GM19455 (cell line): ENCODE results near the gene EFCAB8.

Experiments used
- ATAC-seq: cut with Tn5 transposase; IDR thresholded peaks from one replicate; pipeline ENCODE4 v1.9.1; 2021; ENCODE audit not compliant: unreplicated experiment

The EFCAB8 gene

DNA sequence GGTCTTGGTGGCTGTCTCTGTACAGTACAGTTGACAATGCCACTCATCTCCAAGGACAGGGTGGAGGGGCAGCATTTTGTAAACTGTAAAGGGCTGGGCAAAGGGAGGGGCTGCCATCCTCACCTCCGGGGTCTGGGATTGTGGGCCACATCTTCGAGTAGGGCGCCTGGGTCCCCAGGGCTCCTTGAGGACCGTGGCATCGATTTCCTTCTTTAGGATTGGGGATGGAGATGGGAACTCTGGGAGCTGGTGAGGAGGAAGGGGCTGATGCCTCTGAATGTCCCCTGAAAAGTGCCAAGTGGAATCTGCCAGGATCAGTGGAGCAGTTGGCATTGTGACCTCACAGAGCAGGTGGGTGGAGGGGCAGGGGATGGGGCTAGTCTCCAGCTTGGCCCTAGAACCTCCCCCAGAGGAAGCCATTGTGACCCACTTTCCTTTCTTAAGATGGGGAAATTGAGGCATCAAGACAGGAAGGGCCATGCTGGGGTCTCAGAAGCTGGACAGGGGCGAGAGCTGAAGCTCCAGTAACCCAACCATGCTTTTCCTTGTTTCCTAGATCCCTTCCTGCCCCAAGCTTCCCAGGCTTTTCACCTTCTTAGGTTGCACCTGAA lies 145.5 kb downstream of the EFCAB8 start, which contains the start of gene SUN5:
Gene SUN5, minus strand, starts transcription at position 293 of the 611 bp plus-strand sequence. Its CDS starts 93 bp downstream, at position 200.
- ATAC-seq: no peak

DNA sequence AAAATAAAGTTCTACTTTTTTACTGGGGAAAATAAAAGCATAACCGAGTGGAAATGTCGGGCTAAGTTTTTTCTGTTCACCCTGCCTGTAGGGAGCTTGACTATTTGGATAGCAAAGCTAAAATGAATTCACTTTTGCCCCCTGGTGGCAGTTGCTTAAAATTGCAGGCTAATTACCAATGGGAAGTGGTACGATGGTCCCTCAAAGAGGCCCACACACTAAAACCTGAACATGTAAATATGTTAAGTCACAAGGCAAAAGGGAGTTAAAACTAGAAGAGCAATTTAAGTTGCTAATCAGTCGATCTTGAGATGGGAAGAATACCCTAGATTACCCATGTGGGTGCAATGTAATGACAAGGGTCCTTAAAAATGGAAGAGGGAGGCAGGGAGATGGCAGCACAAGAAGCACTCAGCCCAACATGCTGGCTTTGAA lies 146.4 kb downstream of the EFCAB8 start:
- no peak for ATAC-seq

DNA sequence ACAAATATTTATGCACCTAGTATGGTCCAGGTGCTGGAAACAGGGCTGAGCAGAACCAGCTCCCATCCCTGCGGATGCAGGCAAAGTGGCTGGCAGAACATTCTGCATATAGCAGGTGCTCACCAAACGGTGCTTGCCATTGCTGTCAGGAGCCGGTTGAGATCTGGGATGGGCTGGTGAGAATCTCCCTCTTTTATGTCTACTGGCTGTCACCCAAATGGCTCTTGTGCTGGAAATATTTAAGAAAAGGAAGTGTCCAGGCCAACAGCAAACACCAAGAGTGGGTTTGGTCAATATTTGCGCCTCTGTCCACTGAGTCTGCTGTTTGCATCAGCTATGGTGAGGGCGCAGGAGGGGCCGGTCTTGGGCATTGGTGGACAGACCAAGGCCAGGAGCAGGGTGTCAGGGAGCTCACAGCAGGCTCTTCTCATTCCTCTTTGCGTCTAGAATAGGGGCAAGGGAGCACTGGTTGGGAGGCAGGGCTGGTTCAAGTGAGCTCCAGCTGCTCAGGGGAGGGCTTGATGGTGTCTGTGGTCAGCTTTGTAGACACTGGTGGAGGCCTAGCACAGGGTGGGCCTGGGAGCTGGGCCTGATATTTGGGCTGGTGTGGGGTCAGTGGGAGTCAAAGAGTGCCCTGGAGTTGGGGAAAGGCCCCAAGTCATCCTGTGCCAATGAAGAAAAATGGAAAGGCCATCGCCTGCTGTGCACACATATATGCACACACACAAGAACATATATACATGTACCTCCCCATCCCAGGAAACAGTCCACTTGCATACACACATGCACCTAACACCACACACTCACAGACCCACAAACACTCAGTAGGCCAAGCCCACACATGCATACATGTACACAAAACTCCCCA lies 147.4 kb downstream of the EFCAB8 start:
- no peak for ATAC-seq

DNA sequence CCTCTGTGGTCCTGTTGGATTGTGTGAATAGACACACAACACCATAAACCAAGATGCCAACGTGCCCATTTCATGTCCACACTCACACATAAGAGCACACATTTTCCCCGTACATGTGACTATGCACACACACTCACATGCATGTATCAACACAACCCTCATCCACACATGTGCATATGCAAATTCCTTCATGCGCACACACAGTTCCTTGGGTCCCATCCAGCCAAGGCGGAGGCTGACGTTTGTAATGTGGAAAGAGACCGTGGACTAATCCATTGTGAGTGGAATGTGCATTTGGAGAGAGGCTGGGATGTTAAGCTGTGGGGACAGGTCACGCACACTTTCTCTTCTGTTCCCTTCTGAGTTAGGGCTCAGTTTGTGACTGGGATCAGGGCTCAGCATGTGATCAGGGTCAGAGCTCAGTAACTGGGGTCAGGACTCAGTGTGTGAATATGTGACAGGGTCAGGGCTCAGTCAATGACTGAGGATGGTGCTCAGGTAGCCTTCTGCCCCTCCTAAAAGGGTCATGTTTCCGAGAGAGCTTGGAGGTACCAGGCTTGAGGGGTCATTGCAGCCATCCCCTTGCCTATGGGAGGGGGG lies 148.2 kb downstream of the EFCAB8 start:
- no peak for ATAC-seq

DNA sequence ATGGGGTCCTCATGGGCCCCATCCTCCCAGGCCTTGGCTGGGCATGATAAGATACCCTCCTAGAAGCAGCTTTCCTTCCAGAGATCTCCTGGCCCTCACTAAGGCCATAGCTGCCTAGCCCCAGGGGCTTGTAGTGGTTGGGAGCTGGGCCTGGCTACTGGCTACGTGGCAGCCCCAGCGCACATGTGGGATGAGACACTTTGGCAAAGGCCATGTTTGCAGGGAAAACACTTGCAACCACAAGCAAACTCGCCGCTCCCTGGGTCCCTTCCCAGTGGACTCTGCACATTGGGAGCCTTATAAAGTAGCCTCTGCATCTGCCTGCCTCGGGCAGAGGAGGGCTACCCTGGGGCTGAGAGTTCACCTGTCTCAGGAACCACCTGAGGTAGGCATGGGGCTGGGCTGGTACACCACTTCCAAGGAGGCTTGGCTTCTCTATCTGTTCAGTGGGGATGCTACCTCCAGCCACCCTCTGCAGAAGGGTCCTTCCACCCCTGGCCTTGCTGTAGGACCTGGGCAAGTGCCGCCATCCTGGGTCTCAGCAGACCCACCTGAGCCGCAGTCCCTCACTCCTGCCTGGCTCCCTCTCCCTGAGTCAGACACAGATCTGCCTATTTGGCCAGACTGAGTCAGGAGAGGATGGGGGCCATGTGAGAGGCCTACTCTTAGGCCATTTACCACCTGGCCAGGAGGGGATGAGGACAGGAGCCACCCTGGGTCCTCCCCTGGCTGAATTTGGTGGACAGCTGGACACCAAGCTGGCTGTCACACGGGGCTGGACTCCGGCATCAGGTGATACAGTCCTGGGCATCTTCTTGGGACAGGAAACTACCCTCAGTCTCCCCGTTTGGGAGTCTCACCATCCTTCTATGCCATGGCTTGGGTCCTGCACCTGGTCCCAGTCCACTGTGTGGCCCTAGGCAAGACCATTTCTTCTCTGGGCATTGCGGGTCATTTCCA lies 148.9 kb downstream of the EFCAB8 start, which contains the start of gene BPIFB2:
Gene BPIFB2, plus strand, starts transcription at position 329 of the 960 bp plus-strand sequence. CDS start 871 bp downstream, outside the sequence.
- ATAC-seq: no peak

DNA sequence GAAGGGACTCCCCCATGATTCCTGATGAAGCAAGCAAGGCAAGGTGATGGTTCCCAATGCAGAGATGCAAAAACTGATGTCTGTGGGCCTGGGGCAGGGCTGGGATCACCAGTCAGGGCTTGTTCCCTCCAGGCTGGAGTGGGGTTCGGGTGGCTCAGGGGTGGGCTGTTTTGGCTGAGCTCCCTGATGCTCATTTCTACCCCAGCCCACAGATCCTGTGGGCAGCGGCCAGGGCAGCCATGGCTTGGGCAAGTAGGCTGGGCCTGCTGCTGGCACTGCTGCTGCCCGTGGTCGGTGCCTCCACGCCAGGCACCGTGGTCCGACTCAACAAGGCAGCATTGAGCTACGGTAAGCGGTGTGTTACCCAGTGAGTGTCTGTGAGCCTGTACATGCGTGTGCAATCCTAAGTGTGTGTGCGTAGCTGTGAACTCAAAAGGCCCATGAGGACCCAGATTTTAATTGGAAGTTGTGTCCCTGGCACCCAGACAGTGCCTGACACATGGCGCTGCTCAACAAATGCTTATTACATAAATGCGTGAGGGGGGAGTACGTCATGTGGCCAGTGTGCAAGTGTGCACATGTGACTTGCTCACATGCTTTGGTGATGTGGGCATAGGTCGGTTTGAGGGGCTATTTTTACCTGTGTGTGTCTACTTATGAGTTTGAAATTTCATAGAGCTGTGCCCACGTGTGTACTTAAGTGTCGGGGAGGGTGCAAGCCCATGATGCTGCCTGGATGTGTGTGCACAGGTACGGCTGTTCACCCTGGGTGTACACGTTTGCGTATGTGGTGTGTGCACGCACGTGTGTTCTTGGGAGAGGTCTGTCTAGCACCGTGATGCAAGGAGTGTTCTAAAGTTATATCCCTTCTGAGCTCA lies 149.9 kb downstream of the EFCAB8 start:
- no peak for ATAC-seq

DNA sequence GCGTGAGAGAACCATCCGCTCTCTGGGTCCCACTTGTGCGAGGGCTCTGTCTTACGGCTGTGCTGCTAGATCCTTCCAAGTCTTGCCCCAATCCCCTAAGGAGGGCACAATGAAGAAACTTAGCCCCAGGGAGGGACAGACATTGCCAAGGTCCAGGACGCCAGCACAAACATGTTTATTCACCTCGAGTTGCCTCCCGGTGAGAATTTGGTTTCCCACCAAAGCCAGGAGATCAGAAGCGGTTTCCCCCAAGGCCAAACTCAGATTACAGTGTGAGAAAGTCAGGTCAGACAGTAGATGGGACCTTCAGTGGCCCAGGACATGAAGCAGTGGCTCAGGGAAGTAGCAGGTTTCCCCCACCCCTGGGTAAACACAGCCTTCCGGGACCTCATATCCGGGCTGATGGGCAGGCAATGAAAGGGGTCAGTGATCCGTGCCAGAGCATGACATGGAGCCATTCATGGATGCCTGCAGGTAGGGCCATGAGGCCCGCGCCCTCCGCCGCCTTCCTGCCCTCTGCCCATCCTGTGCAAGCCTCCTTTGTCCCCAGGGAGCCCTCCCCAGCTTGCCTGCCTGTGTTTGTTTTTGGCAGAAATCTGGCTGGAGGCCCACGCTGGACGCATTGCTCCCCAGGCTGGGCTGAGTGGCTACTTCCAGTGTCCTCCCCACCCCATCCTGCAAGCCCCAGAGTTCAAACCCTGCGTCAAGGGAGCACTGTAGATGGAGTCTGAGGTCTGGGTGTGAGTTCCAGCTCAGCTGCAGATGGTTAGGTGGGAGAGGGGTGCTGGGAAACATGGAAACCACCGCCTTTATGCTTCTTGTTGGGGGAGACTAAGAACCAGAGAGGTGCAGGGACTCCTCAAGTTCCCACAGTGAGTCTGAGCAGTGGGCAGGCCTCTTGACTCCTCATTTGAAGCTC lies 150.8 kb downstream of the EFCAB8 start:
- ATAC-seq: no peak

DNA sequence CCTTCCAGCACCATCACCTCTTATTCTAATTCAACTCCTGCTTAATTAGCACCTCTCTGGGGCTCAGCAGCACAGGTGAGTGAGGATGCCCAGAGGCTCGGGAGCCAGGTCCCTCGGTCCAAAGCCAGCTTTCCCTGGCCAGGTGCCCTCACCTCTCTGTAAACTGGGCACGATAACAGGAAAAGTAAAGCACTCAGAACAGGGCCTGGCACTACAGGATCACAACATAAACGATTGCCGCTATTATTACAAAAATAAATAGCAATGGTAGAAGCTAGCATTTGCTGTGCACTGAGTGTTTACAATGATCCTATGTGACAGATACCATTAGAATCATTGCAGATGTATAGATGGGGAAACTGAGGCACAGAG lies 151.4 kb downstream of the EFCAB8 start:
- ATAC-seq: no peak

DNA sequence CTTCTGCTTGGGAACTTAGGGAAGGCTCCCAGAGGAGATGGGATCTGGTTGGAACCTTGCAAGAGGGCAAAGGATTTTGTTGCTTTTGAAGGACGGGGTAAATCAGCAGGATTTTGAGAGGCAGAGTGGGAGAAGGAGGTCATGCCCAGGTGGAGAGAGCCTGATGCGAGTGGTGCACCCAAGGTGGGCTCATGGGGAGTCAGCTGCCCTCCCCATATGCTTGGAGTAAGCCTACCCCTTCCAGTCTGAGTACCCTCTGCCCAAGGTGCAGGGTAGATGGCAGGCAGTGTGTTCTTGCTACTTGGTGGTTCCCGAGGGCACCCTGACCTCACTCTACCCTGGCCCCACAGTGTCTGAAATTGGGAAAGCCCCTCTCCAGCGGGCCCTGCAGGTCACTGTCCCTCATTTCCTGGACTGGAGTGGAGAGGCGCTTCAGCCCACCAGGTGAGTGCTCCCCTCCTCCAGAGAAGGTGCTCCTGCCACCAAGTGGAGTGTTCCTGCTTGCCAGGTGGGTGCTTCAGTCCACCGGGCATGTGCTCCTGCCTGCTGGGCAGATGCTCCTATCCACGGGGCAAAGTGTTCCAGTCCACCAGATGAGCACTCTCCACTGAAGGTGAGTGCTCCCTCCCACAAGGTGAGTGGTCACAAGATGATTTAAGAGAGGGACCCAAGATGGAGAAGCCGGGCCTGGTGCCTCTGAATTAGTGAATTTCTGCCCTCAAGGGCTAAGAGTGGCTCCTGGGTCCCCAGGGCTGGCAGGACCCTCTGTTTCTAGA lies 152.1 kb downstream of the EFCAB8 start:
- ATAC-seq: no peak
